NCI-H1694 treated with DMSO at 0.1 percent for 48 hours (cell line): ENCODE data around the gene RNF213.

Experiments used
- DNase-seq: peaks from one replicate; lab custom pipeline; 2025; lab: John Stamatoyannopoulos, UW

RNF213 gene

DNA sequence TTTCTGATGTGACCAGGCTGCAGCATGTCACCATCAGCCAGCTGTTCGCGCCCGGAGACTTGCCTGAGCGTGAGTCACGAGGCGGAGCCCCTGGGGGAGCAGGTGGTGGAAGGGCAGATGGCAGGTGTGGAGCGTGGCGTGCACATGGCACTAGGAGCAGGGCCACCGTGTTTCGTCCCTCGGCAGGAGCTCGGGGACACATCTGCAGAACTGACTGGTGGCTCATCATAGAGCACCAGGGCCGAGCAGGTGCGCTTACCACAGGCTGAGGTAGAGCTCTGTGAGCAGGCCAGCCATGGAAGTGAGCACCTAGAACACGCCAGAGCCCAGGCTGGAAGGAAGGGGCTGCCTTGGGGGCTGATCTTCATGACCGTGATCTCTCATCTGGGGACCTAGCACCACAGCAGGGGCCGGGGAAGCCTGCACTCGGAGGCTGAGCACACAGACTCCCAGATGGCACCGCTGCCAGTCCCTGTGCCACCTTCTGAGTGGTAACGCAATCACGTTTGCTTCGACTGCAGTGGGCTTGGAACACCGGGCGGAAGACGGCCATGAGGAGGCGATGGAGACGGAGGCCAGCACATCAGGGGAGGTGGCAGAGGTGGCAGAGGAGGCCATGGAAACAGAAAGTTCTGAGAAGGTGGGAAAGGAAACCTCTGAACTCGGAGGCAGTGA lies 92.5 kb downstream of the RNF213 start:
- DNase-seq = no peak

- DNase-seq = no peak
These were observed 93.1 kb downstream of the RNF213 start for GRCh38 chr17:80353718-80354275.

GRCh38 chr17:80354336-80354735 lies 93.7 kb downstream of the RNF213 start:
- DNase-seq = no peak

DNA sequence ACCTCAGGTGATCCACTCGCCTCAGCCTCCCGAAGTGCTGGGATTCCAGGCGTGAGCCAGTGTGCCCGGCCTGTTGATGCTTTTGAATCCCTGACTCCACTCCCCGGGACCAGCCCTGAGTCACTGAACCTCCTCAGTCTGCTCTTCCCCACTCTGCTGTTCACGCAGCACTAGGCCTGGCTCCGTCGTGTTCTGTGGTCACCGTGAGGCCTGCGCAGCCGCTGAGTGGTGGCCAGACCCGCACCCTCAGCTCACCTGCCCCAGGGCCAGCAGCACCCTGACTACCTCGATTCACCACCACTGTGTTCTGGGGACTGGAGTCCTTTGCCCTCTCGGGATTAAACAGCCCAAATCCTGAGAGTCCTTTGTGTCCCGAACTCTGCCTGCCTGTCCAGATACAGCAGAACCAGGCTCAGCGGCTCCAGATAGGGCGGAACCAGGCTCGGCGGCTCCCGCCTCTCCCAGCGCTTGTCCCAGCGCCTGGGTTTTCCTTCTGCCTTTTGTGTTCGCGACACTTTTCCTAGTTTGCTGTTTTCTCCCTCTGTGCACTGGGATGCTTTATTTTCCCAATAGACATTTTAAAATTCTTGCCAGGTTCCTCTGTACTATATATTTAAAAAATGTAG lies 95.7 kb downstream of the RNF213 start:
- DNase-seq = no peak

GRCh38 chr17:80358131-80358530 lies 97.5 kb downstream of the RNF213 start:
- no peak for DNase-seq

- DNase-seq = no peak
These were observed 98.2 kb downstream of the RNF213 start for GRCh38 chr17:80358861-80359260.

DNA sequence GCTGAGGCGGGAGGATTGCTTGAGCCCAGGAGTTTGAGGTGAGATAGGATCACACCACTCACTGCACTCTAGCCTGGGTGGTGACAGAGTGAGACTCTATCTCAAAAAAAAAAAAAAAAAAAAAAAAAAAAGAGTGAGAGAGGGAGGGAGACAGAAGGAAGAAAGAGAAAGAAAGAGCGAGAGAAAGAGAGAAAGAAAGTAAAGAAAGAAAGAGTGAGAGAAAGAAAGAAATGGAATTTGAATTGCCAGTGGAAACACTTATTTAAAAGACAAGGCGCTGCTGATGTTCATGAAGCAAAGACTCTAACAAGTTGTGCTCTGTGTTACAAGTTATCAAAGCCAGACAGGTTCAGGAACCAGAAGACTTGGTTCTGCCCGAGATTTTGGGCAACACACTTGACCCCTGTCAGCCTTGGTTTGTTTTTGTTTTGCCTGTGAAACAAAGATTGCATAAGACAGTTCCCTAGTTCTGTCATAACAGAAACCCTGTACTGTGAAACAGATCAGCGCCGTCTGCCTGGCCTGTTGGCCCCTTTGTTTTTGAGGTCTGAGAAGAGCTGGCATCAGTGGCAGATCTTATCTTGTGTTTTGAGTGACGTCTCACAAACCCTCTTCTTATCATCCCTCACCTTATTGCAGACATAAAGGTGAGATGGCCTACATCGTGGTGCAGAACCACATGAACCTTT lies 98.9 kb downstream of the RNF213 start:
- no peak for DNase-seq

DNA sequence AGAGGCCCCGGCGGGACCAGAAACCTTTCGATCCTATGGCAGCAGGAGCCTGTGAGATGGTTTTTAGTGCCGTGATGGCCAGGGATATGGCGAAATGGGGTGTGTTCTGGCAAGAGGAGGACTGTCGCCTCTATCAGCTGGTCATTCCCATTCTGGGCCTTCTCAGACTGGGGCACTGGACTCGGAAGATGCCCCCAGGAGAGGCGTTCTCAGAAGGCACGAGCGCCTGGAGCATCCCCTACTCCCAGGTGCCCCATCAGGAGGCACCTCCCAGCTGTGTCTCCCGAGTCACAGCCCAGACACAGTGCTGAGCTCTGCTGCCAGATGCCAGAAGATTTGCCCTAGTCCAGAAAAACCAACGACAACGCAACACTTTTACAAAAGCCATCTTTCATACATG lies 99.7 kb downstream of the RNF213 start:
- no peak for DNase-seq

- no peak for DNase-seq
These were observed 101.0 kb downstream of the RNF213 start for GRCh38 chr17:80361495-80362220.

DNA sequence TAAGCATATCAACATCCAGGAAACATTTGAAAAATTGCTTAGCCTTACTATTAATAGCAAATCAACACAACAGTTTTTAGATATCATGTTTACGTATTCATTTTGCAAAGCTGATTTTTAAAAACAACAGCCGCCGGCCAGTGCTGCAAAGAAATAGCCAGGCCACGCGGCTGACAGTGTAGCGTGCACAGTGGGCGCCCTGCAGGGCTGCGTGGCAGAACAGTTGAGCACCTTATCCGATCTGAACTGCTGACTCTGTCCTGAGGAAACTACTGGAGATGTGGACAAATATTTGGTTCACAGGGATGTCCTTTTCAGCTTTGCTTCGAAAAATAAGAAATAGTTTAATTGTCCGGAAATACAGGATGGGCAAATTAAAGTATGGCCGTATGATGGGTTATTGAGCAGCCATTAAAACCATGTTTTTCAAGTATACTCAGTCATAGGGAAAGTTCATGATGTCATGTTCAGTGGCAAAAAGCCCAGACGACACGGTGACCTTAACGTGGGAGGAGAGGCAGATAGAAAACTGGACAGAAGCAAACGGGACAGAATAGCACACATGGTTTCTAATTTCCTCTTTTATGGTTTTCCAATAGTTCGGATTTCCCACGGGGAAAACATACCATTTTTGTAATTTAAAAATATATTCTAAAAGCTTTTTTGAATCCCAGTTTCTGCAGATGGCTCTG lies 101.9 kb downstream of the RNF213 start:
- DNase-seq = no peak

DNA sequence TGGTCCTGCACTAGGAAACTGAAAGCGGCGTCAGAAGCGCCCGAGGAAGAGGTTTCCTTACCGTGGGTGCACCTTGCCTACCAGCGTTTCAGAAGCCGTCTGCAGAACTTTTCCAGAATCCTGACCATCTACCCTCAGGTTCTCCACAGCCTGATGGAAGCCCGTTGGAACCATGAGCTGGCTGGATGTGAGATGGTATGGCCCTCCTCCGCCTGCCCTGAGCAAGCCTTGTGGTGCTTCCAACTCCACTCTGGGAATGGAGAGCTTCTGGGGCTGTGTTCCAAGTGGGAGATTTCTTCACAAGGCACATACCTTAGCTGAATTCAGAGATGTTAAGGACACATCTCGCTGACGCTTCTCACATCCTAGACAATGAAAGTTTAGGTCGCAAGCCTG lies 102.5 kb downstream of the RNF213 start:
- DNase-seq = no peak

DNA sequence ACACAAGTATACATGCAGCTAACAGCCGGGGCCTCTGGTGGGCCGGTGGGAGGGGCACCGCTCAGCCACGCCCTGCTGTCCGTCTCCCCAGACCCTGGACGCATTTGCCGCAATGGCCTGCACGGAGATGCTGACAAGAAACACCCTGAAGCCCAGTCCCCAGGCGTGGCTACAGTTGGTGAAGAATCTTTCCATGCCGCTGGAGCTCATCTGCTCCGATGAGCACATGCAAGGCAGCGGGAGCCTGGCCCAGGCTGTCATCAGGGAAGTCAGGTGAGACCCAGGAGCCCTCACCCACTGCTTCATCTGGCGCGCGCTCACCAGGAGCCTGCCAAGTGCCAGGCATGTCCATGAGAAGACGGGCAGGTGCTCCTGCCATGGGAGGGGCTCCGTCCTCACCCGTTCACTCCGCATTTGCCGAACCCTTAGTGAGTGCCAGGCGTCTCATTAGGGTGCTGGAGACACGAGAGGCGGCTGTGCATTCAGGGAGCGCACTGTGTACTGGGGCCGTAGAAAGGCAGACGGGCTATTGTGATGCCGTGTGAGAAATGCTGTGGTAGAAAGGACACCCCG lies 103.0 kb downstream of the RNF213 start:
- no peak for DNase-seq

- peak; percentile 10 for DNase-seq
These were observed 103.5 kb downstream of the RNF213 start for GRCh38 chr17:80364091-80364691.

GRCh38 chr17:80365001-80365965 lies 104.6 kb downstream of the RNF213 start:
- no peak for DNase-seq

GRCh38 chr17:80365983-80366382 lies 105.3 kb downstream of the RNF213 start:
- DNase-seq = no peak

GRCh38 chr17:80367503-80367902 lies 106.9 kb downstream of the RNF213 start:
- no peak for DNase-seq

DNA sequence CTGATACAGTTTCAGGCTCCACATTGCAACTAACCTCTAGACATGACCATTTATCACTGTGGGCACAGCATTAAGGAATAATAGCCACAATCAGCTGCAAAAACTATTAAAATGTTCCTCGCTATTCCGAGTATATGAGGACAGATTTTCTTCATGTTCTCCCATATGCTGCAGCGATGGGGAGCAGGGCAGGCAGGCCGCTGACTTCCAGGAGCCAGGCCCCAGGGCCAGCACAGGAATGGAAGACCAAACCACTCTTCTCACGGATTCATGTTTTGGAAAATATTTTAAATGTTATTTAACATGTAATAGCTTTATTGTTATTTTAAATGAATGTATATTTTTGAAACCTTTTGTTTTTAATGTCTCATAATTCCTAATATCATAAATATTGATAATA lies 110.5 kb downstream of the RNF213 start:
- DNase-seq = no peak

DNA sequence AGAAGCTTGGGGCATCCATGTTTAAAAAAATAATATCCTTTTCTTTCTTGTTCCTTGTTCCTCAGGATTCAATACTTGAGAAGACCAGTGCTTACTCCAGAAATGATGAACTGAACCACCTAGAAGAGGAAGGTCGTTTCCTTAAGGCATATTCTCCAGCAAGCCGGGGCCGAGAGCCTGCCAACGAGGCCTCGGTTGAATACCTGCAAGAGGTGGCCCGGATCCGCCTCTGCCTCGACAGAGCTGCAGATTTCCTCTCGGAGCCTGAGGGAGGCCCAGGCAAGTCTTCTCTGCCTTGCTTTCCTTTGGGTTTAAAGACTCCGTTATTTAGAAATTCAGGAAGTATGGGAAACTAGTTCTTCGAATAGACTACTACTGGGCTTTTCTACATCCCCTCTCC lies 111.8 kb downstream of the RNF213 start:
- no peak for DNase-seq

DNA sequence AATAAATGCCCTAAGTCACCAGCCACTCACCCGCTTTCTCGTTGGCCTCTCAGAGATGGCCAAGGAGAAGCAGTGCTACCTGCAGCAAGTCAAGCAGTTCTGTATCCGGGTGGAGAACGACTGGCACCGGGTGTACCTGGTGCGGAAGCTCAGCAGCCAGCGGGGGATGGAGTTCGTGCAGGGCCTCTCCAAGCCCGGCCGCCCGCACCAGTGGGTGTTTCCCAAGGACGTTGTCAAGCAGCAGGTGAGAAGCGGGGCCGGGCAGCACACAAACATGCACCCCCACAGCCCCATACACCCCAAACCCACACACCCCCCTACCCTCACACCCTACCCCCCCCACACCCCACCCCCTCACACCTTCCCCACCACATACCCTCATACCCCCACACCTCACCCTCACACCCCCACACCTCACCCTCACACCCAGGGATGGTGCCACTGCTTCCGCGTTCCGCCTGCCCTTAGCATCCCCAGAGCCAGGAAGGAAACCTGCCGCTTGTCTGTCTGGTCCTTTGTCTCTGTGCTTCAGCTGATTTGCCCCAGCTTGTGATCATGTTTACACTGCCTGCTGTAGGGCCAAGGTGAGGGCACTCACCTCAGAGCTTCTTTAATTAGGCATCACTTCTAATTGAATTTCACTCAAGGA lies 112.4 kb downstream of the RNF213 start:
- DNase-seq = no peak
